ENCODE measurements around the gene DCAF10. TPM values are rescaled to one million over a fixed set of nuclear protein-coding genes. Genes with fewer than 3 reads are reported as not detected.
"Not testable (repeated sequence)": the region's sequence is repeated elsewhere in the genome, so short reads cannot be mapped to it uniquely, and the experiment has no call there.

DCAF10 gene
- total RNA-seq, 4 donors from 2014 or later = 23.8 to 30.4 (median 26.0) TPM

DNA sequence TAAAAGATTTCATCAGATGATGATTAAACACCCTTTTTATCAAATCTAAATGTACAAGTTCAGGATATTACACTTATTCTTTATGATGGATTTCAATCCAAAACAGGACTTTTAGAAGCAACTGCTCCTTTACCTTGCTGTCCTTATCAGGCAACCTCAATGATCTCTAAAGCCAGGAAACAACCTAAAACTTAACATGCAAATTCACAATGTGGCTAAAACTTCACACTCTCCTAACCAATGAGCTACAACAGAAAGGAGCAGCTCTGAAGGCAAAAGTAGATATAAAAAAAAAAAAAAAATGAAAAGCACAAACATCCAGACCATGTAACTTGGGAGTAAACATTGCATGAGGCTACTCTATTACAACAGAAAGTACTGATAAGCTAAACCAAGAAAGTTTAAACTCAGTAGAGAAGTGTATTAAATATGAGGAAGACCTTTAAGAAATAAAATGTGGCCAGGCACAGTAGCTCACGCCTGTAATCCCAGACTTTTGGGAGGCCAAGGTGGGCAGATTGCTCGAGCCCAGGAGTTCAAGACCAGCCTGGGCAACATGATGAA, 80.4 kb downstream of the DCAF10 start:
- no peak for TF ChIP-seq POLR2A (IDR thresholded peaks at IDR 0.05)
- TF ChIP-seq, protein P1, sequence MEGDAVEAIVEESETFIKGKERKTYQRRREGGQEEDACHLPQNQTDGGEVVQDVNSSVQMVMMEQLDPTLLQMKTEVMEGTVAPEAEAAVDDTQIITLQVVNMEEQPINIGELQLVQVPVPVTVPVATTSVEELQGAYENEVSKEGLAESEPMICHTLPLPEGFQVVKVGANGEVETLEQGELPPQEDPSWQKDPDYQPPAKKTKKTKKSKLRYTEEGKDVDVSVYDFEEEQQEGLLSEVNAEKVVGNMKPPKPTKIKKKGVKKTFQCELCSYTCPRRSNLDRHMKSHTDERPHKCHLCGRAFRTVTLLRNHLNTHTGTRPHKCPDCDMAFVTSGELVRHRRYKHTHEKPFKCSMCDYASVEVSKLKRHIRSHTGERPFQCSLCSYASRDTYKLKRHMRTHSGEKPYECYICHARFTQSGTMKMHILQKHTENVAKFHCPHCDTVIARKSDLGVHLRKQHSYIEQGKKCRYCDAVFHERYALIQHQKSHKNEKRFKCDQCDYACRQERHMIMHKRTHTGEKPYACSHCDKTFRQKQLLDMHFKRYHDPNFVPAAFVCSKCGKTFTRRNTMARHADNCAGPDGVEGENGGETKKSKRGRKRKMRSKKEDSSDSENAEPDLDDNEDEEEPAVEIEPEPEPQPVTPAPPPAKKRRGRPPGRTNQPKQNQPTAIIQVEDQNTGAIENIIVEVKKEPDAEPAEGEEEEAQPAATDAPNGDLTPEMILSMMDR (IDR thresholded peaks at IDR 0.05) = no peak
- WGBS, 2 donors = 96% methylated on average over 2 of the region's 2 CpGs
- no peak overlapping the region for H3K4me3 ChIP-seq (ENCODE audit: low read depth, poor library complexity, severe bottlenecking)
- intact Hi-C loops (cut with DNase I; ENCODE audit: low total_unique reads) = no loop called here
- no peak for DNase-seq (ENCODE audit: low spot score in 2 of 2)

- WGBS, 2 donors = 91 to 95% methylated on average over 11 of the region's 11 CpGs
- DNase-seq (ENCODE audit: low spot score in 2 of 2); intact Hi-C loops (cut with DNase I; ENCODE audit: low total_unique reads); H3K4me3 ChIP-seq (ENCODE audit: low read depth, poor library complexity, severe bottlenecking): not testable (repeated sequence)
These were observed 87.5 kb downstream of the DCAF10 start for GRCh38 chr9:37887977-37888583.

- DNase-seq (ENCODE audit: low spot score in 2 of 2) = no peak
- no peak overlapping the region for H3K4me3 ChIP-seq (ENCODE audit: low read depth, poor library complexity, severe bottlenecking)
- TF ChIP-seq POLR2A (IDR thresholded peaks at IDR 0.05) = no peak
- TF ChIP-seq, protein P1 (IDR thresholded peaks at IDR 0.05) = no peak
- intact Hi-C loops (cut with DNase I; ENCODE audit: low total_unique reads) = no loop called here
These were observed 88.9 kb downstream of the DCAF10 start for GRCh38 chr9:37889536-37889935.

GRCh38 chr9:37891042-37891441, 90.4 kb downstream of the DCAF10 start:
- H3K4me3 ChIP-seq (ENCODE audit: low read depth, poor library complexity, severe bottlenecking); DNase-seq (ENCODE audit: low spot score in 2 of 2); intact Hi-C loops (cut with DNase I; ENCODE audit: low total_unique reads): not testable (repeated sequence)
- WGBS, 2 donors = 93 to 95% methylated on average over 14 to 17 of the region's 17 CpGs

DNA sequence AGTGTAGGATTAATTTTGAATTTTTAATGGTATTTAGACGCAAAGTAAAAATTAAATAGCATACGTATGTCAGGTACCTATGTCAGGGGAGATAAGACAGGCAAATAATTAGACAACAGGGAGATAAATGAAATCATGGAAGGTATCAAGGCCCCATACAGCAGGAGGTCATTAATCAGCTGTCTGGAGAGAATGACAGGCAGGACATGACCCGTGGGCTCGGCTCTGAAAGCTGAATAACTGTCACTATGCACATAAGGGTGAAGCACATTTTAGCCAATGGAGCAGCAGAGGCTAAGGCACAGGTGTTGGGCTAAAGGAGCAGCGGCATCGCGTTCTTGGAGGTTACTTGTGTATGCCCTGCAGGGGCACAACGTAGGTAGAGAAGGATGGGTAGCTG, 91.5 kb downstream of the DCAF10 start:
- whole genome bisulfite sequencing, 2 donors = 86 to 88% methylated on average over 8 of the region's 8 CpGs
- DNase-seq (ENCODE audit: low spot score in 2 of 2) = no peak
- intact Hi-C loops (cut with DNase I; ENCODE audit: low total_unique reads) = no loop called here
- TF ChIP-seq, protein P1 (IDR thresholded peaks at IDR 0.05) = no peak
- TF ChIP-seq POLR2A (IDR thresholded peaks at IDR 0.05) = no peak
- no peak overlapping the region for H3K4me3 ChIP-seq (ENCODE audit: low read depth, poor library complexity, severe bottlenecking)

- WGBS, 2 donors = 49 to 56% methylated on average over 2 of the region's 2 CpGs
- intact Hi-C loops (cut with DNase I; ENCODE audit: low total_unique reads) = no loop called here
- no peak for DNase-seq (ENCODE audit: low spot score in 2 of 2)
- TF ChIP-seq, protein P1 (IDR thresholded peaks at IDR 0.05) = no peak
- no peak for TF ChIP-seq POLR2A (IDR thresholded peaks at IDR 0.05)
- no peak overlapping the region for H3K4me3 ChIP-seq (ENCODE audit: low read depth, poor library complexity, severe bottlenecking)
These were observed 97.1 kb downstream of the DCAF10 start for GRCh38 chr9:37897665-37898064.

GRCh38 chr9:37899041-37899440, 98.4 kb downstream of the DCAF10 start:
- H3K4me3 ChIP-seq (ENCODE audit: low read depth, poor library complexity, severe bottlenecking) = no peak overlapping the region
- DNase-seq (ENCODE audit: low spot score in 2 of 2) = no peak
- WGBS, 2 donors = 74 to 91% methylated on average over 2 of the region's 2 CpGs
- intact Hi-C loops (cut with DNase I; ENCODE audit: low total_unique reads) = no loop called here
- TF ChIP-seq, protein P1 (IDR thresholded peaks at IDR 0.05) = no peak
- no peak for TF ChIP-seq POLR2A (IDR thresholded peaks at IDR 0.05)

All from lower leg skin (tissue), 4 donors.